Measurements from ENCODE around the gene ABLIM3. TPM values are rescaled to one million over a fixed set of nuclear protein-coding genes. Genes with fewer than 3 reads are reported as not detected.

Gene ABLIM3
- total and polyA plus RNA-seq, 11 donors: 43.2 to 175 (median 97.8) TPM

GRCh38 chr5:149267241-149267973 lies 126.1 kb downstream of the ABLIM3 start:
- WGBS, 4 donors: 81 to 85% (median 85%) methylated on average over 8 to 9 of the region's 9 CpGs
- H3K4me1 ChIP-seq: peaks cover 0 to 17% (median 6%) of the 10 kb centered on the region in 12 donors
- H3K9me3 ChIP-seq: peaks cover 0 to 14% (median 8%) of the 10 kb centered on the region in 12 donors
- H3K27ac ChIP-seq: peak overlapping the region in 5 of 12 donors; percentile 35 to 39 (median 35)
- no peak overlapping the region for H3K4me3 ChIP-seq
- ATAC-seq (no peak), DNase-seq (no peak)
- H3K27me3 ChIP-seq: peaks cover 0 to 16% (median 0%) of the 10 kb centered on the region in 9 donors
- H3K36me3 ChIP-seq: no peaks in the 10 kb centered on the region
- intact Hi-C loops (cut with DNase I): loop anchor here in 8 of 10 donors (2.0 to 10.0 kb wide), 9 partner anchors 80 to 533 kb away; partner anchors contain the start of gene GRPEL2 (in 1 of the 8)
- TF ChIP-seq CTCF (IDR thresholded peaks at IDR 0.05) (no peak), POLR2A (IDR thresholded peaks at IDR 0.05) (no peak)

GRCh38 chr5:149268928-149269557 lies 127.8 kb downstream of the ABLIM3 start:
- peaks cover 0 to 14% (median 8%) of the 10 kb centered on the region in 12 donors for H3K9me3 ChIP-seq
- peaks cover 0 to 24% (median 0%) of the 10 kb centered on the region in 9 donors for H3K27me3 ChIP-seq
- no peak for DNase-seq
- no peaks in the 10 kb centered on the region for H3K36me3 ChIP-seq
- TF ChIP-seq CTCF (IDR thresholded peaks at IDR 0.05): peak; percentile 56 to 92 (median 75)
- TF ChIP-seq POLR2A (IDR thresholded peaks at IDR 0.05): no peak
- H3K4me3 ChIP-seq: no peak overlapping the region
- no peak for ATAC-seq
- intact Hi-C loops (cut with DNase I): loop anchor here in 7 of 10 donors (5.0 to 10.0 kb wide), 7 partner anchors 78 to 534 kb away; partner anchors contain the start of gene GRPEL2 (in 1 of the 7)
- peaks cover 0 to 29% (median 17%) of the 10 kb centered on the region in 12 donors for H3K4me1 ChIP-seq
- peak overlapping the region in 5 of 12 donors; percentile 7 to 50 (median 39) for H3K27ac ChIP-seq
- WGBS, 4 donors: 69 to 73% (median 71%) methylated on average over 6 of the region's 6 CpGs

- intact Hi-C loops (cut with DNase I): loop anchor here in 3 of 10 donors (5.0 kb wide), 5 partner anchors 36 to 291 kb away; partner anchors contain the start of gene PCYOX1L (in 2 of the 3)
- Histone ChIP-seq H3K36me3 (peaks cover 0 to 6% (median 0%) of the 10 kb centered on the region in 9 donors), H3K27ac (peak overlapping the region; percentile 85 to 98 (median 94)), H3K27me3 (peaks cover 0 to 24% (median 0%) of the 10 kb centered on the region in 9 donors), H3K9me3 (peaks cover 0 to 14% (median 8%) of the 10 kb centered on the region in 12 donors), H3K4me3 (peak overlapping the region; percentile 61 to 94 (median 72)), H3K4me1 (peaks cover 0 to 47% (median 26%) of the 10 kb centered on the region in 12 donors)
- 5 to 9% (median 6%) methylated on average over 15 to 40 of the region's 40 CpGs for WGBS, 4 donors
- TF ChIP-seq POLR2A (IDR thresholded peaks at IDR 0.05) (no peak), CTCF (IDR thresholded peaks at IDR 0.05) (no peak)
- ATAC-seq: no peak
- no peak for DNase-seq
Observed at GRCh38 chr5:149271195-149271715, 130.0 kb downstream of the ABLIM3 start.
